Measurements from ENCODE around the gene NMT1.

- TF ChIP-seq CTCF (IDR thresholded peaks at IDR 0.05) (no peak), HMGXB4 (CRISPR knock-in tag; IDR thresholded peaks at IDR 0.05) (no peak), MAX (CRISPR knock-in tag; IDR thresholded peaks at IDR 0.05) (no peak), ZNF232 (CRISPR knock-in tag; IDR thresholded peaks at IDR 0.05) (no peak), ARID4B (CRISPR knock-in tag; IDR thresholded peaks at IDR 0.05; ENCODE audit: borderline replicate concordance) (no peak), ZSCAN18 (CRISPR knock-in tag; IDR thresholded peaks at IDR 0.05) (no peak), TEAD4 (CRISPR knock-in tag; IDR thresholded peaks at IDR 0.05) (no peak), E2F1 (CRISPR knock-in tag; IDR thresholded peaks at IDR 0.05) (no peak), CREB1 (CRISPR knock-in tag; IDR thresholded peaks at IDR 0.05) (no peak)
Measured at GRCh38 chr17:45127548-45128300, 66.6 kb downstream of the NMT1 start.
